SK-N-SH treated with all-trans-retinoic acid at 6 μM for 48 hours (cell line): ENCODE data around the gene KIAA1586.
"Not testable (repeated sequence)": the region's sequence is repeated elsewhere in the genome, so short reads cannot be mapped to it uniquely, and the experiment has no call there.

Experiments used
- ATAC-seq: fragments of 200-7000 bp; cut with Tn5 transposase; 3 replicates; pipeline ENCODE4 v1.9.1; 2020; ENCODE audit warnings: mild to moderate bottlenecking, moderate library complexity
- ARNTL ChIP-seq: fragments of 450-650 bp; formaldehyde crosslinking; IDR thresholded peaks from 2 replicates; pipeline ENCODE4 v1.5.0; 2020; ENCODE audit warnings: low read depth, mild to moderate bottlenecking, moderate library complexity, borderline replicate concordance
- BACH2 ChIP-seq: fragments of 250-450 bp; sonication (Bioruptor Pico); IDR thresholded peaks from 2 replicates; pipeline ENCODE4 v1.9.0; 2021; ENCODE audit warnings: mild to moderate bottlenecking, borderline replicate concordance
- CSDC2 ChIP-seq: fragments of 250-450 bp; sonication (Bioruptor Pico); IDR thresholded peaks from 2 replicates; pipeline ENCODE4 v1.5.0; 2020; ENCODE audit warnings: mild to moderate bottlenecking, moderate library complexity
- ESRRG ChIP-seq: fragments of 250-450 bp; sonication (Bioruptor Pico); IDR thresholded peaks from 2 replicates; pipeline ENCODE4 v1.6.1; 2021; ENCODE audit warnings: mild to moderate bottlenecking
- GLIS3 ChIP-seq: fragments of 250-450 bp; sonication (Bioruptor Pico); IDR thresholded peaks from 2 replicates; pipeline ENCODE4 v1.5.0; 2020; ENCODE audit warnings: mild to moderate bottlenecking, moderate library complexity
- ISL1 ChIP-seq: fragments of 250-450 bp; sonication (Bioruptor Pico); IDR thresholded peaks from 2 replicates; pipeline ENCODE4 v2.1.2; 2022; ENCODE audit warnings: mild to moderate bottlenecking, moderate library complexity
- OSR1 ChIP-seq: fragments of 250-450 bp; sonication (Bioruptor Pico); IDR thresholded peaks from 2 replicates; pipeline ENCODE4 v1.8.0; 2022; ENCODE audit warnings: moderate library complexity, mild to moderate bottlenecking, inconsistent platforms
- PPARA ChIP-seq: fragments of 250-450 bp; sonication (Bioruptor Pico); IDR thresholded peaks from 2 replicates; pipeline ENCODE4 v1.5.0; 2020; ENCODE audit warnings: mild to moderate bottlenecking, borderline replicate concordance
- RARB ChIP-seq: fragments of 250-450 bp; sonication (Bioruptor Pico); IDR thresholded peaks from 2 replicates; pipeline ENCODE4 v1.8.0; 2021; ENCODE audit warnings: mild to moderate bottlenecking, moderate library complexity
- SNAI2 ChIP-seq: fragments of 250-450 bp; sonication (Bioruptor Pico); IDR thresholded peaks from 2 replicates; pipeline ENCODE4 v1.5.0; 2020; ENCODE audit warnings: mild to moderate bottlenecking, moderate library complexity
- TCF4 ChIP-seq: fragments of 250-450 bp; sonication (Bioruptor Pico); IDR thresholded peaks from 2 replicates; pipeline ENCODE4 v1.8.0; 2021; ENCODE audit warnings: mild to moderate bottlenecking, moderate library complexity, borderline replicate concordance
- TOX ChIP-seq: fragments of 250-450 bp; sonication (Bioruptor Pico); IDR thresholded peaks from 2 replicates; pipeline ENCODE4 v1.8.0; 2021; ENCODE audit warnings: mild to moderate bottlenecking, moderate library complexity, borderline replicate concordance
- ZC3H10 ChIP-seq: fragments of 250-450 bp; sonication (Bioruptor Pico); IDR thresholded peaks from 2 replicates; pipeline ENCODE4 v1.5.1; 2021; ENCODE audit warnings: mild to moderate bottlenecking, moderate library complexity
- ZFP3 ChIP-seq: fragments of 250-450 bp; sonication (Bioruptor Pico); IDR thresholded peaks from 2 replicates; pipeline ENCODE4 v1.5.0; 2020; ENCODE audit warnings: mild to moderate bottlenecking, moderate library complexity
- ZFP30 ChIP-seq: fragments of 450-650 bp; formaldehyde crosslinking; IDR thresholded peaks from 2 replicates; pipeline ENCODE4 v1.5.0; 2022; ENCODE audit warnings: mild to moderate bottlenecking, moderate library complexity
- ZNF565 ChIP-seq: fragments of 450-650 bp; formaldehyde crosslinking; conservative IDR thresholded peaks from 2 replicates; pipeline ENCODE4 v1.5.0; 2020; ENCODE audit warnings: low read depth, mild to moderate bottlenecking, moderate library complexity
- ZNF70 ChIP-seq: fragments of 450-650 bp; formaldehyde crosslinking; IDR thresholded peaks from 2 replicates; pipeline ENCODE4 v1.5.0; 2020; ENCODE audit warnings: mild to moderate bottlenecking, moderate library complexity
- TF ChIP-seq, protein P1 (sequence below): fragments of 250-450 bp; sonication (Bioruptor Pico); IDR thresholded peaks from 2 replicates; pipeline ENCODE4 v1.5.1; 2021; ENCODE audit warnings: mild to moderate bottlenecking, moderate library complexity
- TF ChIP-seq, protein P2 (sequence below): fragments of 250-450 bp; sonication (Bioruptor Pico); IDR thresholded peaks from 2 replicates; pipeline ENCODE4 v1.8.0; 2021; ENCODE audit warnings: low read depth, mild to moderate bottlenecking, moderate library complexity, borderline replicate concordance
- TF ChIP-seq, protein P3 (sequence below): fragments of 250-450 bp; sonication (Bioruptor Pico); IDR thresholded peaks from 2 replicates; pipeline ENCODE4 v1.8.0; 2020; ENCODE audit warnings: mild to moderate bottlenecking, moderate library complexity, borderline replicate concordance
- TF ChIP-seq, protein P4 (sequence below): fragments of 250-450 bp; sonication (Bioruptor Pico); IDR thresholded peaks from 2 replicates; pipeline ENCODE4 v1.5.1; 2020; ENCODE audit warnings: low read depth, mild to moderate bottlenecking, moderate library complexity

Gene KIAA1586

DNA sequence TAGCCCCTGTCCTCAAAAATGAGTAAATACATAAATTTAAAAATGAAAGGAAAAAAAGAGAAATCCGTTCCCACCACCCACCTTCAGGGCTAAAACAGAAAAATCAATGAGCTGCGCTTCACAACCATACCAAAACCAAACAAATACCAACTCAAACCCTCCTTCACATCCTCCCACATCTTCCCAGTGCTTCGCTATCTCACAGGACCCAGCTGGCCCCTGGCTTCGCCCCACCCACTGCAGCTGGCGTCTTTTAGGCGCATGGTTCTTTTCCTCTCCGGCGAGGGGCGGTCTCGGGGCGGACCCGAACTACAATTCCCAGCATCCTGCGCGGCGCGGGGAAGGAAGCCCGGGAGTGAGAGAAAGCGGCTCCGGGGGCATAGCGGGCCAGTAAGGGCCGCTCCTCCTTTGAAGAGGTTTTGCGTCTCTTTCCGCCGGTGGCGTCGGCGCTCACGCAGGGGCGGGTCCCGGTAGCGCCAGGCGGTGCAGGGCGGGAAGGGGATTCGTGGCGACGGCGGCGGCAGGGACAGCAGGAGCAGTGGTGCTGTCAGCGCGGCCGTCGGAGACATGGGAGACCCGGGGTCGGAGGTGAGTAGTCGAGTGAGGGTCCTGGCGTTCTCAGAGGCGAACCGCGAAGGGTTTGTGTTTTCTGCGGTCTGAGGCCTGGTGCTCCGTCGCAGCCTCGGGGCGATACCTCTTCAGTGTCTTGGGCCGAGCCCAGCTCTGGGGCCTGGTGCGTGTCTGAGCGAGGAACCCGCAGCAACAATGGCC is 43.4 kb downstream of the KIAA1586 start, which contains the start of gene ZNF451:
TSS of gene ZNF451 (plus strand) at position 502 of the 771 bp plus-strand sequence. CDS start at position 568, 66 bp downstream.
- TF ChIP-seq TCF4 (CRISPR knock-in tag) (peak; percentile 46; the same call in 1 of the 2 replicates), GLIS3 (no peak)
- peak; percentile 95 for ATAC-seq

DNA sequence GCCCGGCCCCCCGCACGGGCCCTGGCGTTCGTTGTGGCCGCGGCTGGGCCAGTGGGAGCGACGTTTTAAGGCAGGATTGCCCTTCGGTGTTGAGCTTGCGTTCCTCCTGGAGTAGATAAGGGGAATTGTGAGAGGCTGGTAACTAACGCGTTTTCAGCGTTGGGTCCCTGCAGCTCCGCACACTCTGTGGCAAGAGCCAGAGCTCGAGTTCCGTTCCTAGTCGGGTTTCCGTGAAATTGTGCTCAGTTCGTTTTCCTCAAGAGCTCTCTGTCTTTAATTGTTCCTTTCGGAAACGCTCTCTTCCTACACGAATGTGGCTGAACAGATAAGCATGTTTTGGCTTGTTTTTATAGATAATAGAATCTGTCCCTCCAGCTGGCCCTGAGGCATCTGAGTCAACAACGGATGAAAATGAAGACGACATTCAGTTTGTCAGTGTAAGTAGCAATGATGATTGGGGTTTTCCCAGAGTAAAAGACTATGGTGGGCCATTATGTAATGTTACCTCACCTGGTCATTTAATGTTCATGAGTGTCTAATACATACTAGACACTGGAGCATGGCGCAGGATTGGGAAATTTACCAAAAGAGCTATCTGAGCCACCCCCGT is 44.1 kb downstream of the KIAA1586 start:
- peak; percentile 56 for ATAC-seq

DNA sequence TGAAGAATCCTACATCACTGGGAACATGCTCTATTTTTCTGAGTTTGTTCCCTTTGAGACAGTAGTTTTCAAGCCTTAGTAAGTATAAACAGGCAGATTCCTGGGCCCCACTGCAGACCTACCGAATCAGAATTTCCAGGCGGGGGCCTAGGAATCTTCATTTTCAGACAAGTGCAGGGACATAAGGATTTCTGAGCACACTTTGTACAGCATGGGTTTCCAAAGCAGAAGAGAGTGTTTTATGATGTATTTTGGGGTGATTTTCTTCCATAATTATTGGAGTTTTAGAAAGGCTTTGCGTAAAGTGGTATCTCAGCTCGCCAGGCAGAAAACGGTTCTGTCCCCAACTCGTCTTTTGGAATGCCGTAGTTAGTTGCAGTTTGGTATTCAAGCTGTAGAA is 44.9 kb downstream of the KIAA1586 start:
- not testable (repeated sequence) for ATAC-seq

DNA sequence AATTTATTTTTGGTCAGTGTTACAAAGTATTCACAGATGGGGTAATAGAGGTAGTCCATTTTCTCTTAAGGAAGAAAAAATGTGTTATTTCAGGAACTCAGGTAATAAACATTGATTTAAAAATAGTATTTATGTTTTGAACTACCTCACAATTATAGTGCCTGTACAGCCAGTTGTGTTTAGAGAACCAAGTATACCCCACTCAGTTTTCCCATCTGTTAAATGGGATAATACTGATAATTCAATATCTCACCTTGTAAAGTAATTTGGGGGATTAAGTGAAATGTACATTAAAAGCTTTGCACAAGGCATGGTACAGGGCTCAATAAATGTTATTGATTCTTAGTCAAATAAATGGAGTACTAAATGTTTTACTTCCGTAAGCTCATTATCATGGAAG is 48.2 kb downstream of the KIAA1586 start:
- ATAC-seq, result no peak
- no peak for TF ChIP-seq ZNF565 (CRISPR knock-in tag)
- TF ChIP-seq ESRRG (CRISPR knock-in tag), result no peak
- TF ChIP-seq, protein P1, sequence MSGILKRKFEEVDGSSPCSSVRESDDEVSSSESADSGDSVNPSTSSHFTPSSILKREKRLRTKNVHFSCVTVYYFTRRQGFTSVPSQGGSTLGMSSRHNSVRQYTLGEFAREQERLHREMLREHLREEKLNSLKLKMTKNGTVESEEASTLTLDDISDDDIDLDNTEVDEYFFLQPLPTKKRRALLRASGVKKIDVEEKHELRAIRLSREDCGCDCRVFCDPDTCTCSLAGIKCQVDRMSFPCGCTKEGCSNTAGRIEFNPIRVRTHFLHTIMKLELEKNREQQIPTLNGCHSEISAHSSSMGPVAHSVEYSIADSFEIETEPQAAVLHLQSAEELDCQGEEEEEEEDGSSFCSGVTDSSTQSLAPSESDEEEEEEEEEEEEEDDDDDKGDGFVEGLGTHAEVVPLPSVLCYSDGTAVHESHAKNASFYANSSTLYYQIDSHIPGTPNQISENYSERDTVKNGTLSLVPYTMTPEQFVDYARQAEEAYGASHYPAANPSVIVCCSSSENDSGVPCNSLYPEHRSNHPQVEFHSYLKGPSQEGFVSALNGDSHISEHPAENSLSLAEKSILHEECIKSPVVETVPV (CRISPR knock-in tag), result no peak
- no peak for TF ChIP-seq GLIS3
- TF ChIP-seq ZFP3 (CRISPR knock-in tag), result no peak
- TF ChIP-seq OSR1, result no peak
- TF ChIP-seq BACH2 (CRISPR knock-in tag), result no peak
- no peak for TF ChIP-seq PPARA (CRISPR knock-in tag)
- TF ChIP-seq, protein P2, sequence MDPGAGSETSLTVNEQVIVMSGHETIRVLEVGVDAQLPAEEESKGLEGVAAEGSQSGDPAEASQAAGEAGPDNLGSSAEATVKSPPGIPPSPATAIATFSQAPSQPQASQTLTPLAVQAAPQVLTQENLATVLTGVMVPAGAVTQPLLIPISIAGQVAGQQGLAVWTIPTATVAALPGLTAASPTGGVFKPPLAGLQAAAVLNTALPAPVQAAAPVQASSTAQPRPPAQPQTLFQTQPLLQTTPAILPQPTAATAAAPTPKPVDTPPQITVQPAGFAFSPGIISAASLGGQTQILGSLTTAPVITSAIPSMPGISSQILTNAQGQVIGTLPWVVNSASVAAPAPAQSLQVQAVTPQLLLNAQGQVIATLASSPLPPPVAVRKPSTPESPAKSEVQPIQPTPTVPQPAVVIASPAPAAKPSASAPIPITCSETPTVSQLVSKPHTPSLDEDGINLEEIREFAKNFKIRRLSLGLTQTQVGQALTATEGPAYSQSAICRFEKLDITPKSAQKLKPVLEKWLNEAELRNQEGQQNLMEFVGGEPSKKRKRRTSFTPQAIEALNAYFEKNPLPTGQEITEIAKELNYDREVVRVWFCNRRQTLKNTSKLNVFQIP, result no peak
- TF ChIP-seq TCF4 (CRISPR knock-in tag), result no peak
- no peak for TF ChIP-seq RARB (CRISPR knock-in tag)
- TF ChIP-seq ZFP30, result no peak
- TF ChIP-seq, protein P3, sequence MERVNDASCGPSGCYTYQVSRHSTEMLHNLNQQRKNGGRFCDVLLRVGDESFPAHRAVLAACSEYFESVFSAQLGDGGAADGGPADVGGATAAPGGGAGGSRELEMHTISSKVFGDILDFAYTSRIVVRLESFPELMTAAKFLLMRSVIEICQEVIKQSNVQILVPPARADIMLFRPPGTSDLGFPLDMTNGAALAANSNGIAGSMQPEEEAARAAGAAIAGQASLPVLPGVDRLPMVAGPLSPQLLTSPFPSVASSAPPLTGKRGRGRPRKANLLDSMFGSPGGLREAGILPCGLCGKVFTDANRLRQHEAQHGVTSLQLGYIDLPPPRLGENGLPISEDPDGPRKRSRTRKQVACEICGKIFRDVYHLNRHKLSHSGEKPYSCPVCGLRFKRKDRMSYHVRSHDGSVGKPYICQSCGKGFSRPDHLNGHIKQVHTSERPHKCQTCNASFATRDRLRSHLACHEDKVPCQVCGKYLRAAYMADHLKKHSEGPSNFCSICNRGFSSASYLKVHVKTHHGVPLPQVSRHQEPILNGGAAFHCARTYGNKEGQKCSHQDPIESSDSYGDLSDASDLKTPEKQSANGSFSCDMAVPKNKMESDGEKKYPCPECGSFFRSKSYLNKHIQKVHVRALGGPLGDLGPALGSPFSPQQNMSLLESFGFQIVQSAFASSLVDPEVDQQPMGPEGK (CRISPR knock-in tag), result no peak
- no peak for TF ChIP-seq ISL1 (CRISPR knock-in tag)
- TF ChIP-seq SNAI2 (CRISPR knock-in tag), result no peak
- TF ChIP-seq ZC3H10 (CRISPR knock-in tag), result no peak
- no peak for TF ChIP-seq CSDC2 (CRISPR knock-in tag)
- no peak for TF ChIP-seq ARNTL (CRISPR knock-in tag)
- TF ChIP-seq TOX, result no peak
- TF ChIP-seq, all 23 proteins: peak for 0

DNA sequence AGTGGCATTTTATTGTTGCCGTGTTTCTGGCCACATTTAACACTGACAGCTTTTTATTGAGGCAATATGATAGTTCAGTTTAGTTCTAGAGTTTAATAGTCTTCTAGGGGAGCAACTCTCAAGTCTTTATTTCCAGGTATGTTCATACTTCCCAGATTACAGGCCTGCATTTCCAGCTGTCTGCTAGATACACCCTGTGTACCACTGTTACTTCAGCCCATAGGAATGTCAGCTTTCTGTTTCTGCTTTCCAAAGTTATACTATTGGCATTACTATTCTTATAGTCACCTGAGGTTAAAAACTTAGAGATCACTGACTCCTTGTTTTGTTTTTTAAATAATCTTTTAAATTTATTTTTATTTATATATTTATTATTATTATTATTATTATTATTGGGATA is 51.1 kb downstream of the KIAA1586 start:
- ATAC-seq, result 0 out of 3 replicates have a peak, but pooled peaks have one; percentile 24
- TF ChIP-seq, protein P3 (CRISPR knock-in tag), result no peak
- TF ChIP-seq ZFP3 (CRISPR knock-in tag) (no peak), ESRRG (CRISPR knock-in tag) (no peak), TCF4 (CRISPR knock-in tag) (no peak), ISL1 (CRISPR knock-in tag) (no peak), RARB (CRISPR knock-in tag) (no peak), ZNF70 (CRISPR knock-in tag) (no peak), SNAI2 (CRISPR knock-in tag) (no peak), CSDC2 (CRISPR knock-in tag) (no peak), ZNF565 (CRISPR knock-in tag) (no peak), PPARA (CRISPR knock-in tag) (no peak), ZC3H10 (CRISPR knock-in tag) (no peak), BACH2 (CRISPR knock-in tag) (no peak)
- TF ChIP-seq, protein P1 (CRISPR knock-in tag), result no peak
- TF ChIP-seq, protein P4, sequence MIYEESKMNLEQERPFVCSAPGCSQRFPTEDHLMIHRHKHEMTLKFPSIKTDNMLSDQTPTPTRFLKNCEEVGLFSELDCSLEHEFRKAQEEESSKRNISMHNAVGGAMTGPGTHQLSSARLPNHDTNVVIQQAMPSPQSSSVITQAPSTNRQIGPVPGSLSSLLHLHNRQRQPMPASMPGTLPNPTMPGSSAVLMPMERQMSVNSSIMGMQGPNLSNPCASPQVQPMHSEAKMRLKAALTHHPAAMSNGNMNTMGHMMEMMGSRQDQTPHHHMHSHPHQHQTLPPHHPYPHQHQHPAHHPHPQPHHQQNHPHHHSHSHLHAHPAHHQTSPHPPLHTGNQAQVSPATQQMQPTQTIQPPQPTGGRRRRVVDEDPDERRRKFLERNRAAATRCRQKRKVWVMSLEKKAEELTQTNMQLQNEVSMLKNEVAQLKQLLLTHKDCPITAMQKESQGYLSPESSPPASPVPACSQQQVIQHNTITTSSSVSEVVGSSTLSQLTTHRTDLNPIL (CRISPR knock-in tag), result no peak
